Hepatocyte (in vitro differentiated cells): ENCODE measurements around the gene VSIR. TPM values are rescaled to one million over a fixed set of nuclear protein-coding genes. Genes with fewer than 3 reads are reported as not detected.

ENCODE experiments used
- DNase-seq: peaks from one replicate; pipeline ENCODE4 v3.0.0-alpha.2; 2016; ENCODE audit warnings: low spot score
- H2AFZ ChIP-seq: fragments of 200-600 bp; sonication (generic); 2 replicates; pipeline ENCODE4 v1.6.0; 2016; ENCODE audit warnings: antibody characterized with exemption, mild to moderate bottlenecking
- H3K27ac ChIP-seq: fragments of 200-600 bp; sonication (generic); 2 replicates; pipeline ENCODE4 v1.5.1; 2016; ENCODE audit warnings: mild to moderate bottlenecking
- H3K27me3 ChIP-seq: fragments of 200-600 bp; sonication (generic); 2 replicates; pipeline ENCODE4 v1.6.1; 2016
- H3K36me3 ChIP-seq: fragments of 200-600 bp; sonication (generic); replicated peaks from 2 replicates; pipeline ENCODE4 v1.5.1; 2016; ENCODE audit warnings: low read depth; ENCODE audit not compliant: insufficient read depth
- H3K4me1 ChIP-seq: fragments of 200-600 bp; sonication (generic); 2 replicates; pipeline ENCODE4 v1.5.1; 2016; ENCODE audit warnings: mild to moderate bottlenecking, moderate library complexity; ENCODE audit not compliant: insufficient read depth
- H3K4me2 ChIP-seq: fragments of 200-600 bp; sonication (generic); 2 replicates; pipeline ENCODE4 v1.6.0; 2016
- H3K4me3 ChIP-seq: fragments of 200-600 bp; sonication (generic); 2 replicates; pipeline ENCODE4 v1.5.1; 2016; ENCODE audit warnings: mild to moderate bottlenecking
- H3K79me2 ChIP-seq: fragments of 200-600 bp; sonication (generic); 2 replicates; pipeline ENCODE4 v1.6.0; 2017; ENCODE audit warnings: mild to moderate bottlenecking
- H3K9me2 ChIP-seq: fragments of 200-600 bp; sonication (generic); replicated peaks from 2 replicates; pipeline ENCODE4 v1.6.0; 2017; ENCODE audit warnings: mild to moderate bottlenecking; ENCODE audit not compliant: insufficient read depth
- H3K9me3 ChIP-seq: fragments of 200-600 bp; sonication (generic); 2 replicates; pipeline ENCODE4 v1.5.1; 2016; ENCODE audit warnings: low read depth, mild to moderate bottlenecking
- H4K20me1 ChIP-seq: fragments of 200-600 bp; sonication (generic); 2 replicates; pipeline ENCODE4 v1.6.0; 2016; ENCODE audit warnings: mild to moderate bottlenecking; ENCODE audit not compliant: insufficient read depth, poor library complexity, severe bottlenecking
- EZH2 ChIP-seq: fragments of 200-600 bp; sonication (generic); IDR thresholded peaks from 2 replicates; pipeline ENCODE4 v1.6.1; 2016; ENCODE audit warnings: antibody characterized with exemption, mild to moderate bottlenecking, borderline replicate concordance
- EZH2phosphoT487 ChIP-seq: fragments of 200-600 bp; sonication (generic); IDR thresholded peaks from one replicate; pipeline ENCODE4 v1.6.1; 2018; ENCODE audit warnings: antibody characterized with exemption, mild to moderate bottlenecking, low read depth, moderate library complexity; ENCODE audit not compliant: unreplicated experiment, severe bottlenecking
- WGBS: methylation state at CpG from one replicate; pipeline ENCODE4 v1.1.6; 2016; ENCODE audit warnings: low lambda C conversion rate; ENCODE audit errors: missing lambda C conversion rate; 5-methylcytosine and 5-hydroxymethylcytosine counted together
- polyA plus RNA-seq: library from polyadenylated mRNA; unstranded; fragments of >200 nt; fragmentation: Nextera tagmentation; extraction: Ambion mirVana; gene quantifications from 2 replicates; pipeline ENCODE4 v1.2.1, GENCODE V29; 2016
- total RNA-seq: library from RNA; depleted of rRNA; stranded (reverse); fragments of >200 nt; gene quantifications from 2 replicates; pipeline ENCODE4 v1.2.3, GENCODE V29; 2014
- TF ChIP-seq, protein P1 (sequence below): fragments of 200-600 bp; sonication (generic); IDR thresholded peaks from 2 replicates; pipeline ENCODE4 v1.5.1; 2016; ENCODE audit warnings: antibody characterized with exemption, mild to moderate bottlenecking; ENCODE audit not compliant: poor library complexity

VSIR gene
- total and polyA plus RNA-seq, 2 experiments from 2014 or later, result 13.6 to 45.5 TPM

GRCh38 chr10:71811351-71811750 lies 38.0 kb upstream of the VSIR start:
- H2AFZ ChIP-seq, result no peak overlapping the region
- H4K20me1 ChIP-seq, result no peaks in the 10 kb centered on the region
- no peak overlapping the region for H3K27ac ChIP-seq
- H3K4me1 ChIP-seq, result no peaks in the 10 kb centered on the region
- no peaks in the 10 kb centered on the region for H3K79me2 ChIP-seq
- DNase-seq, result no peak
- TF ChIP-seq EZH2 (no peak), EZH2phosphoT487 (no peak)
- TF ChIP-seq, protein P1, sequence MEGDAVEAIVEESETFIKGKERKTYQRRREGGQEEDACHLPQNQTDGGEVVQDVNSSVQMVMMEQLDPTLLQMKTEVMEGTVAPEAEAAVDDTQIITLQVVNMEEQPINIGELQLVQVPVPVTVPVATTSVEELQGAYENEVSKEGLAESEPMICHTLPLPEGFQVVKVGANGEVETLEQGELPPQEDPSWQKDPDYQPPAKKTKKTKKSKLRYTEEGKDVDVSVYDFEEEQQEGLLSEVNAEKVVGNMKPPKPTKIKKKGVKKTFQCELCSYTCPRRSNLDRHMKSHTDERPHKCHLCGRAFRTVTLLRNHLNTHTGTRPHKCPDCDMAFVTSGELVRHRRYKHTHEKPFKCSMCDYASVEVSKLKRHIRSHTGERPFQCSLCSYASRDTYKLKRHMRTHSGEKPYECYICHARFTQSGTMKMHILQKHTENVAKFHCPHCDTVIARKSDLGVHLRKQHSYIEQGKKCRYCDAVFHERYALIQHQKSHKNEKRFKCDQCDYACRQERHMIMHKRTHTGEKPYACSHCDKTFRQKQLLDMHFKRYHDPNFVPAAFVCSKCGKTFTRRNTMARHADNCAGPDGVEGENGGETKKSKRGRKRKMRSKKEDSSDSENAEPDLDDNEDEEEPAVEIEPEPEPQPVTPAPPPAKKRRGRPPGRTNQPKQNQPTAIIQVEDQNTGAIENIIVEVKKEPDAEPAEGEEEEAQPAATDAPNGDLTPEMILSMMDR, result no peak
- no peak overlapping the region for H3K4me2 ChIP-seq
- no peaks in the 10 kb centered on the region for H3K9me2 ChIP-seq
- no peaks in the 10 kb centered on the region for H3K9me3 ChIP-seq
- no peaks in the 10 kb centered on the region for H3K36me3 ChIP-seq
- WGBS, result 91% methylated on average over 19 of the region's 19 CpGs
- no peaks in the 10 kb centered on the region for H3K27me3 ChIP-seq
- no peak overlapping the region for H3K4me3 ChIP-seq

DNA sequence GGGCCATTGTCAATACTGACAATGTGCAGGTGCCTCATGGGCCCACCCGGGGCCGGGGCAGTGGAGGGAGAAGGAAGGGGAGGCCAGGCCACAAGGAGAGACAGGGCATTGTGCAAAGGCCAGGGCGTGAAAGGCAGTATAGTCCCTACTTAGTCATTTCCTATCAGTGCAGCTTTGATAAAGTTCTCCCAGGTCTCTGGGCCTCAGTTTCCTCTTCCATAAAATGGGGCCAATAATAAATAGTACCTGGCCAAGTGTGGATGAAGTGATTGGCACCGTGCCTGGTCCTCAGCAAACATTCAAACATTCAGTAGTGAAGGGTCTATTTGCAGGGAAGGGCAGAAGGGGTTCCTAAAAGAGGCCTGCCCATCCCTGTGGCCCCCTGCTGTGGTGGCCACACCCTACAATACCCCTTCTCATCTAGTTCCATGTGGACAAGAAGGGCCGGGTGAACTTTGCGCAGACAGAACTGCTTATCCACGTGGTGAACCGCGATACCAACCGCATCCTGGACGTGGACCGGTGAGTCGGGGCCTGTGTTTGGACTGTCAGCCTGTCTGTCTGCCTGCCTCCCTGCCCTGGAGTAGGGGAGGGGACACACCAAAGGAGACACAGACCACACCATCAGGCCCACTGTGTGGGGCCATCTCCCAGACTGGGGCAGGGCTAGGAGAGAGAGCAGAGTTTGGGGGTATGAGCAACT lies 36.9 kb upstream of the VSIR start:
- H4K20me1 ChIP-seq, result no peaks in the 10 kb centered on the region
- no peaks in the 10 kb centered on the region for H3K9me3 ChIP-seq
- H3K9me2 ChIP-seq, result no peaks in the 10 kb centered on the region
- no peaks in the 10 kb centered on the region for H3K79me2 ChIP-seq
- H3K27ac ChIP-seq, result no peak overlapping the region
- no peak overlapping the region for H3K4me2 ChIP-seq
- peaks cover 2% of the 10 kb centered on the region for H3K27me3 ChIP-seq
- TF ChIP-seq, protein P1, result no peak
- no peak for TF ChIP-seq EZH2phosphoT487
- TF ChIP-seq EZH2, result no peak
- no peak overlapping the region for H2AFZ ChIP-seq
- WGBS, result 96% methylated on average over 13 of the region's 13 CpGs
- no peaks in the 10 kb centered on the region for H3K36me3 ChIP-seq
- H3K4me1 ChIP-seq, result no peaks in the 10 kb centered on the region
- H3K4me3 ChIP-seq, result no peak overlapping the region
- DNase-seq, result no peak

- 93% methylated on average over 25 of the region's 25 CpGs for WGBS
- Histone ChIP-seq H3K79me2 (no peaks in the 10 kb centered on the region), H3K4me1 (no peaks in the 10 kb centered on the region), H3K27ac (no peak overlapping the region), H3K9me2 (no peaks in the 10 kb centered on the region), H3K4me3 (no peak overlapping the region), H4K20me1 (no peaks in the 10 kb centered on the region), H3K27me3 (peaks cover 8% of the 10 kb centered on the region), H3K9me3 (no peaks in the 10 kb centered on the region), H3K4me2 (no peak overlapping the region), H2AFZ (no peak overlapping the region), H3K36me3 (no peaks in the 10 kb centered on the region)
- no peak for DNase-seq
- TF ChIP-seq, protein P1, result no peak
- TF ChIP-seq EZH2phosphoT487 (no peak), EZH2 (no peak)
These were observed 36.3 kb upstream of the VSIR start for GRCh38 chr10:71809628-71810027.
